Gastroesophageal sphincter (tissue), 4 donors: ENCODE measurements around the gene TNFAIP8L3. TPM values are rescaled to one million over a fixed set of nuclear protein-coding genes. Genes with fewer than 3 reads are reported as not detected.

ENCODE experiments used
- ATAC-seq: fragments of 150-250 bp; one replicate; pipeline ENCODE4 v1.9.1; 2016; ENCODE audit warnings: mild to moderate bottlenecking, moderate library complexity
- H3K27ac ChIP-seq, 4 donors: fragments of 200-600 bp; sonication (generic) in 3 of 4; 1 replicate in 3 of 4; 2 replicates in 1 of 4; pipeline ENCODE4 v1.5.1; 2016 to 2019
- H3K27me3 ChIP-seq: fragments of 200-600 bp; sonication (generic); one replicate; pipeline ENCODE4 v1.5.1; 2019
- H3K36me3 ChIP-seq, 2 donors: fragments of 200-600 bp; sonication (generic); one replicate each; pipeline ENCODE4 v1.5.1; 2019; ENCODE audit warnings: control low read depth in 1 of 2
- H3K4me1 ChIP-seq, 3 donors: fragments of 200-600 bp; sonication (generic); 1 replicate in 2 of 3; 2 replicates in 1 of 3; pipeline ENCODE4 v1.5.1; 2016 to 2019; ENCODE audit warnings: control low read depth in 2 of 3
- H3K4me3 ChIP-seq, 2 donors: fragments of 200-600 bp; sonication (generic); one replicate each; pipeline ENCODE4 v1.5.1; 2019; ENCODE audit warnings: mild to moderate bottlenecking in 1 of 2, moderate library complexity in 1 of 2
- H3K9me3 ChIP-seq, 3 donors: fragments of 200-600 bp; sonication (generic); one replicate each; pipeline ENCODE4 v1.5.1; 2017 to 2019; ENCODE audit warnings: control low read depth in 2 of 3
- EP300 ChIP-seq: sonication (generic); formaldehyde crosslinking; IDR thresholded peaks from one replicate; pipeline ENCODE4 v1.6.1; 2017; ENCODE audit warnings: antibody characterized with exemption, mild to moderate bottlenecking
- POLR2A ChIP-seq, 2 donors: fragments of 450-650 bp; IDR thresholded peaks; one replicate each; pipeline ENCODE4 v1.6.1; 2017; ENCODE audit warnings: antibody characterized with exemption in 2 of 2, mild to moderate bottlenecking in 2 of 2, moderate library complexity in 1 of 2
- POLR2AphosphoS5 ChIP-seq: sonication (generic); formaldehyde crosslinking; IDR thresholded peaks from one replicate; pipeline ENCODE4 v1.6.1; 2017; ENCODE audit warnings: antibody characterized with exemption
- WGBS, 2 donors: methylation state at CpG; one replicate each; pipeline ENCODE4 v1.1.5; 2018; ENCODE audit warnings: low coverage in 1 of 2; 5-methylcytosine and 5-hydroxymethylcytosine counted together
- total RNA-seq, 4 donors: library from RNA; depleted of rRNA; stranded (reverse); fragments of >200 nt; gene quantifications; one replicate each; pipeline ENCODE4 v1.1.0, GENCODE V29; 2016
- TF ChIP-seq, protein P1 (sequence below), 4 experiments: fragments of 200-600 bp in 2 of 4; fragments of 450-650 bp in 2 of 4; sonication (generic) in 1 of 4; IDR thresholded peaks; one replicate each; pipeline ENCODE4 v1.5.1; 2017 to 2019; ENCODE audit warnings: antibody characterized with exemption in 4 of 4, mild to moderate bottlenecking in 2 of 4, moderate library complexity in 2 of 4

TNFAIP8L3 gene
- total RNA-seq, 4 donors from 2014 or later: 17.1 to 31.7 (median 23.9) TPM

DNA sequence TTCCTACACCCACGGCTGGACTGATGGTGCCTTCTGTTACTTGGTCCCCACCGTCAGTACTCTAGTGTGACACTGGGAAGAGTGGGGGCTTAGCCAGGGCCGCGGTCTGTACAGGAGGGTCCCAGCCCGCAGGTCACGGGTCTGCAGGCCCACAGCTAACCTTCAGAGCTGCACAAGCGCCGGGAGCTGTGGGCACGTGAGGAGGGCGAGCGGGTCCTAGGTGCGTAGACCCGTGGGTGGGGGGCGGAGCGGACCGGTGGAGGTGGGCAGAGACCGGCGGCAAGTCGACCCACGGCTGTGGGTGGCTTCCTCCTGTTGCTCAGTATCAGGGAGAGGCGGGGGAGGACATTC is 1.2 kb downstream of the TNFAIP8L3 start:
- Histone ChIP-seq H3K4me1 (peaks cover 0 to 78% (median 25%) of the 10 kb centered on the region in 3 donors), H3K27ac (peak overlapping the region; percentile 80 to 91 (median 89)), H3K4me3 (peak overlapping the region; percentile 78 to 83), H3K27me3 (no peaks in the 10 kb centered on the region), H3K36me3 (no peaks in the 10 kb centered on the region), H3K9me3 (no peaks in the 10 kb centered on the region)
- 35% methylated on average over 11 of the region's 21 CpGs; no CpG with 5 or more reads in 1 of the 2 donors for WGBS, 2 donors
- TF ChIP-seq POLR2AphosphoS5: no peak
- TF ChIP-seq, protein P1, sequence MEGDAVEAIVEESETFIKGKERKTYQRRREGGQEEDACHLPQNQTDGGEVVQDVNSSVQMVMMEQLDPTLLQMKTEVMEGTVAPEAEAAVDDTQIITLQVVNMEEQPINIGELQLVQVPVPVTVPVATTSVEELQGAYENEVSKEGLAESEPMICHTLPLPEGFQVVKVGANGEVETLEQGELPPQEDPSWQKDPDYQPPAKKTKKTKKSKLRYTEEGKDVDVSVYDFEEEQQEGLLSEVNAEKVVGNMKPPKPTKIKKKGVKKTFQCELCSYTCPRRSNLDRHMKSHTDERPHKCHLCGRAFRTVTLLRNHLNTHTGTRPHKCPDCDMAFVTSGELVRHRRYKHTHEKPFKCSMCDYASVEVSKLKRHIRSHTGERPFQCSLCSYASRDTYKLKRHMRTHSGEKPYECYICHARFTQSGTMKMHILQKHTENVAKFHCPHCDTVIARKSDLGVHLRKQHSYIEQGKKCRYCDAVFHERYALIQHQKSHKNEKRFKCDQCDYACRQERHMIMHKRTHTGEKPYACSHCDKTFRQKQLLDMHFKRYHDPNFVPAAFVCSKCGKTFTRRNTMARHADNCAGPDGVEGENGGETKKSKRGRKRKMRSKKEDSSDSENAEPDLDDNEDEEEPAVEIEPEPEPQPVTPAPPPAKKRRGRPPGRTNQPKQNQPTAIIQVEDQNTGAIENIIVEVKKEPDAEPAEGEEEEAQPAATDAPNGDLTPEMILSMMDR (IDR thresholded peaks at IDR 0.05): no peak
- TF ChIP-seq POLR2A (IDR thresholded peaks at IDR 0.05): no peak
- no peak for TF ChIP-seq EP300
- no peak for ATAC-seq

DNA sequence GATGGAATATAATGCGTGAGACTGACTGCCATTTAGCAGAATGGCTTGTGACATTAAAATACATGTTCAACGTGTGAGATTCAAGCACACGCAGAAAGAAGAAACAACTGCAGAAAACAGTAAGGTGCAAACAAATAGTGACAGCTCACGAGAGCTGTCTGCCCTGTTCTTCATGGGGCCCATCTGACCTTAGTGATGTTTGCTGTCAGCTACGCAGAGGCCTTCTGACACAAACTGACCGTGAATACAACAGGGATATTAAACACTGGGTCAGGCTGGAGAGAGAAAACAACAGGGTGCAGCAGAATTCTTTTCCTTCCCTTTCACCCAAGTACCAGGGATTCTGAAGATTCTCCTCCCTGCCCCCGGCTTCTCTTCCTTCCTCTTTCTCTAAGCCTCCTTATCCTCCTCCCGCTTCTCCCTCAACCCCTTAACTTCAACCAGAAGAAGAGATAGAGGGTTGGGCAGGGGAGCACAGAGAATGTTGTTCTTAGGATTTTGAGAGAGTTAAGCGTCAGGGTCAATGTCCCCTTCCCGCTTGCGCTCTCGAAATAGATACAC is 2.1 kb downstream of the TNFAIP8L3 start:
- H3K9me3 ChIP-seq: no peaks in the 10 kb centered on the region
- TF ChIP-seq, protein P1 (IDR thresholded peaks at IDR 0.05): no peak
- TF ChIP-seq EP300 (no peak), POLR2A (IDR thresholded peaks at IDR 0.05) (no peak), POLR2AphosphoS5 (no peak)
- no peak overlapping the region for H3K4me3 ChIP-seq
- WGBS, 2 donors: 71 to 72% methylated on average over 5 to 12 of the region's 12 CpGs
- no peaks in the 10 kb centered on the region for H3K36me3 ChIP-seq
- H3K27ac ChIP-seq: peak overlapping the region; percentile 12 to 91 (median 89)
- no peaks in the 10 kb centered on the region for H3K27me3 ChIP-seq
- no peak for ATAC-seq
- peaks cover 0 to 72% (median 25%) of the 10 kb centered on the region in 3 donors for H3K4me1 ChIP-seq

DNA sequence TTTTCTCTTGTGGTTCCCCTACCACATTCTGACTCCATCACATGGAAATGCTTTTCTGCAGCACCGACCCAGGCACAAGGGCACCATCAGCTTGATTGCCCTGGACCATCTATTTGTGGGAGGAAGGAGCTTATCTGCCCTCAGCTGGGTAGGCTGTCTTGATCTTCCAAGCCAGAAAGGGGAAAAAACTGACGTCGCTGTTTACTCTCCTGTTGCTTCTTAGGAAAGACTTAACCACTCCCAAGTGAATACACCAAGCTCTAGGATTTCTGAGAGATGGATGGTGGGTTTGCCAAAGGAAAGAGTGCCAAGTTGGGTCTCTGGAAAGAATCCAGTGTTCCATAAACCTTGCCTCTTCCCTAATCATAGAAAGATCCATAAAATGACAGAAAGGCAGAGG is 4.0 kb downstream of the TNFAIP8L3 start:
- Histone ChIP-seq H3K36me3 (no peaks in the 10 kb centered on the region), H3K27ac (peak overlapping the region in 3 of 4 donors; percentile 58 to 89 (median 66)), H3K4me3 (no peak overlapping the region), H3K27me3 (no peaks in the 10 kb centered on the region), H3K9me3 (no peaks in the 10 kb centered on the region), H3K4me1 (peaks cover 4 to 74% (median 35%) of the 10 kb centered on the region in 3 donors)
- 40 to 62% methylated on average over 2 to 3 of the region's 3 CpGs for WGBS, 2 donors
- TF ChIP-seq EP300 (no peak), POLR2A (IDR thresholded peaks at IDR 0.05) (no peak), POLR2AphosphoS5 (no peak)
- TF ChIP-seq, protein P1 (IDR thresholded peaks at IDR 0.05): no peak
- no peak for ATAC-seq

DNA sequence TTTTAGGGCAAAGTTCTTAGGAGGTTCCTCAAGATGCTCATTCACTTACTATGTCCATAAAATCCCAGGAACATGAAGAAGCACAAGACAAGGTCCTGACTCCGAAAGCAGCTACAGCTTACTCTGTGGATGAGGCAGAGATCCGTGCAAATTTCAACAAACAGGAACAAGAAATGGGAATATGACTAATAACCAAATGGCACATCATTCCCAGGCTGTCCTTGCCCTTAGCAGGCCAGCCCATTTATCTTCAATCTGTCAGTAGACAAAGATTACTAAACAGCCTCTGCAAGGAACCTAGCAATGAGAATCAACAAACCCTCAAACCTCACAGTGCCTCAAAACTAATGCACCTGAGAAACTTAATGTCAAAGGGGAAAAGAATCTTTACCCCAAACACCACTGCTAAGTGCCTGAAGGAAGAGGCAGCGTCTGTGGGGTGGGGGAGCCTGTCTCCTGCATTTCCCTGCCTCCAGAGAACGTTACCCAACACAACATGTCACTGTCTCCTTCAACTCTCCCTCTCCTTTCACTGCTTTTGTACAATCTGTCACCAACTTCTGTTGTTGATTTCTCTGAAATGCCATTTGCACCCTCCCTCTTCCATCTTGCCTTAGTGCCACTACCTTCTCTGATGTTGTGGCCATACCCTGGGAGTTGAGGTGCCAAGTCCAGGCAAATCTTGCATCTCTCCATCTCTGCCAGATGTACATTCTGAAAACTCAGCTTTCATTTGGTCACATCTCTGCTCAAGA is 4.8 kb downstream of the TNFAIP8L3 start:
- H3K4me3 ChIP-seq: no peak overlapping the region
- no peaks in the 10 kb centered on the region for H3K27me3 ChIP-seq
- TF ChIP-seq POLR2AphosphoS5: peak; percentile 83
- TF ChIP-seq EP300: no peak
- peaks cover 4 to 72% (median 35%) of the 10 kb centered on the region in 3 donors for H3K4me1 ChIP-seq
- H3K27ac ChIP-seq: peak overlapping the region in 3 of 4 donors; percentile 58 to 89 (median 66)
- H3K9me3 ChIP-seq: no peaks in the 10 kb centered on the region
- no peaks in the 10 kb centered on the region for H3K36me3 ChIP-seq
- WGBS, 2 donors: 54 to 61% methylated on average over 4 of the region's 4 CpGs
- ATAC-seq: peak; percentile 17

DNA sequence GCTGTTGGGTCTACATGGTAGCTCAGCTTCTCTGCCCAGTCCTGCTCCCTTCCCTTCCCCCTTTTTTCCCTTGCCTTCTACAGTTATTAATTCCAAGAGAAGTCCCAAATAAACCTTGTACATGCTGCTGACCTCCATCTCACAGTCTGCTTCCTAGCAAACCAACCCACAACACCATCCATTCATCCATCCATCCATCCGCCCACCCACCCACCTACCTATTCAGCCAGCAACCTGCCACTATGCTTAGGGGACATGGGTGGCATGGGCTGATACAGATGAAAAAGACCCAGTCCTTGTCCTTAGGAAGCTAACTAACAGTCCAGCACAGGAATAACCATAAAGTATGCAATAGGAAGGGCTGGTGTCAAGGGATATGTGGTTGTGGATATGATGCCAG is 5.7 kb downstream of the TNFAIP8L3 start:
- peaks cover 4 to 77% (median 39%) of the 10 kb centered on the region in 3 donors for H3K4me1 ChIP-seq
- TF ChIP-seq POLR2A (IDR thresholded peaks at IDR 0.05): no peak
- TF ChIP-seq, protein P1 (IDR thresholded peaks at IDR 0.05): no peak
- no peak for TF ChIP-seq POLR2AphosphoS5
- TF ChIP-seq EP300: no peak
- 100% methylated on average over 1 of the region's 1 CpG for WGBS, 2 donors
- no peaks in the 10 kb centered on the region for H3K9me3 ChIP-seq
- no peaks in the 10 kb centered on the region for H3K36me3 ChIP-seq
- no peak for ATAC-seq
- no peak overlapping the region for H3K4me3 ChIP-seq
- peak overlapping the region in 2 of 4 donors; percentile 58 to 66 for H3K27ac ChIP-seq
- H3K27me3 ChIP-seq: no peaks in the 10 kb centered on the region
